HG03457 (cell line): ENCODE data around the gene NUDT8.
"Not testable (repeated sequence)": the region's sequence is repeated elsewhere in the genome, so short reads cannot be mapped to it uniquely, and the experiment has no call there.

Source experiments
- ATAC-seq: cut with Tn5 transposase; IDR thresholded peaks from one replicate; pipeline ENCODE4 v1.9.1; 2021; ENCODE audit warnings: moderate number of reproducible peaks; ENCODE audit not compliant: unreplicated experiment

NUDT8 gene

DNA sequence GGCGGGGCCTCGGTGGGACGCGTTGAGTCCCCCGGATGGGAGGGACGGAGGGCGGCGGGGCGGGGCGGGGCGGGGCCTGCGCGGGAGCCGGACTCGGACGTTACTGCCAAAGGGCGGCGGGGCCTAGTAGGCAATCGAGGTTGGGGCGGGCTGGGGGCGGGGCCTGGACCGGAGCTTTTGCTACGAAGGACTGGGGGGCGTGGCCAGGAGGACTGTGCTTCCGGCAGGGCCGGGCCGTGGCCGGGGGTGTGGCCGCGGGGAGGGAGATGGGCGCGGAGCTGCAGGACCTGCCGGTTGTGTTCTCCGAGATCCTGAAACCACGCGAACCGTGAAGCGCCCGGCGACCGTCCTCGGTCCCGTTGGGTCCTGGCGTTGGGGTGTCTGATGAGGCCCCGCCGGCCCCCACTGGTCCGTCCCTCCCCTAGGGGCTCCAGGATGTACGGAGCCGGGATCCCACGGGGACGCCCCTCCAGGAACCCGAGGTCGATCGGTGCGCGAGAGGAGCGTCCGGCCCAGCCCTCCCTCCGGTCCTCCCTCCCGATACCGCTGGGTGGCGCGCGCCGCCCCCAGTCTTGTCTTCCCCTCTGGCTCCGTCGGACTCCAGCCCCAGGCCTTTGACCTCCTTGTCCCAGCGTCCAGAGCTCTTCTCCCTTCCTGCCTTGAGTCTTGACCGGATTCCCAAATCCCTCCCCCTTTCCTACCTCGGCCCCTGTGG is 648 bp upstream of the NUDT8 start:
- ATAC-seq = peak; percentile 33

DNA sequence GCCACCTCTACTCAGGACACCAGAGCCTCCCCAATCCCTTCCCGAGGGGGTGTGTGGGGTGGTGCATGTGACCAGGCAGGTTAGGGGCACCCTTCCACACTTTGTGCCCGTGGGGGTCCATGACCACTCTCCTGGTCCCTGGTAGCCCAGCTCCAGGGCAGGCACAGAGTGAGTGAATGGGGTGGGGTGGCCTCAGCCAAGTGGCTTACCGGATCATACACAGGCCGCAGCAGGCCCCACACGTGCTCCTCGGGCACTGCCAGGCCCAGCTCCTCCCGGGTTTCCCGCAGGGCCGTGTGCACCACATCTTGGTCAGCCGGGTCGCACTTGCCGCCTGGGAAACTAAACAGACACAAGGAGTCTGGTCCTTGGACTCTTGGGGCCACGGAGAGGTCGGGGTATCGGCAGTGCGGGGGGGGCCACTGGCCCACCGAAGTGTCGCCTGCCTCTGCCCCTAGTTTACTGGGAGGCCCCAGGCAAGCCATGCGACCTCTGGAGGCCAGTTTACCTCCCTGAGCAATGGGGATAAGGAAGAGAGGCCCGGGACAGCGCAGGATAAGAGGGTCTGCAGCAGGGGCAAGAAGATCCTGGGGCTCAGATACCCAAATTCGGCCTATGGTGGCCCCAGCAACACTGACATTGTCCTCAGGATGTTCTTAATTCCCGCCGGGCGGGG is 889 bp downstream of the NUDT8 start:
- no peak for ATAC-seq

DNA sequence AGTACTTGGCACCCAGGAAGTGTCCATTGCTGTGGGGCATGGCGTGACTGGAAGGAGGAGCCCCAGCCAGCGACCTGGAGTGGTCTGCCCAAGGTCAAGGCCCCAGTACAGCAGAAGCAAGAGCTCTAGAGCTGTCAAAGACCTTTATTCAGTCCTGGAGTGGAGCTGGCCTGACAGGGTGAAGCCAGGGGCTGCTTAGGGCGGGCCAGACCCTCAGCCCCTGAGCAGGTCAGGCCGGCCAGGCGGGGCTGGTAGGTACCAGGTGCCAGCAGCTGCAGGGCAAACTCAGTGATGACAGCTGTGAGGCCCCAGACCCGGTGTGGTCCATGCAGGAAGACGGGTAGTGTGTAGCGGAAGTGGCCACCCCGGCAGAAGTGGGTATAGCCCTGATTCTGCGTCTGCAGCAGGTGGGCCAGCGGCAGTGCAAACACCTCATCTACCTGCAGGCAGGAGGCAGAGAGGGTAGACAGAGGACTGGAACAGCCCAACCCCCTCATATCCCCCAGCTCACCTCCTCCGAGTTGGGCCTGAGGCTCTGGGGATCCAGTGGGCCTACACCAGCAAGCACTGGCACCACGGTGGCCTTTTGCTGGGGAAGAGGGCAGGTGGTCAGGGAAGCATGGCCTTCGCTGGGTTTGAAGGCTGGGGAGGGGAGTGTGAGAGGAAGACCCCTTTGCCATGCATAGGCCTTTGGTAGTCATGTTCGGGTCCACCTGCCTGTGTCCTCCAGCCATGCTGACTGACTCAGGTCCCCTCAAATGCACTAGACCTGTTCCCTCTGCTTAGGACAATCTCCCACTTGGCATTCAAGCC is 1.7 kb downstream of the NUDT8 start:
- no peak for ATAC-seq

DNA sequence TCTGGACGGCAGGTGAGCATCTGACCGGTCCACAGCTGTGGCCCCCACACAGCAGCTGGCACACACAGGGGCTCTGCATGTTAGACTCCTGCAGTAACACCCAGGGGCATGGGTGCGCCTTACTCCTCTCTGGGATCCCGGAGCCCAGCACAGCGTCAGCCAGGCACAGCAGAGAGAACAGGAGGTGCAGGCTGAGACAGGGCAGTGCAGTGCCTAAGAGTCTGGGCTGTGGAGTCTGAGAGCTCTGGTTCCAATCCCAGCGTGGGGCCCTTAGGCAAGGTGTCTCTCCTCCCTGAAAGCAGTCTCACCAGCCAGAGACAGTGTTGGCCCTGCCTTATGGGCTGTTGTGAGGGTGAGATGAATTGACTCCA is 2.3 kb downstream of the NUDT8 start:
- no peak for ATAC-seq

DNA sequence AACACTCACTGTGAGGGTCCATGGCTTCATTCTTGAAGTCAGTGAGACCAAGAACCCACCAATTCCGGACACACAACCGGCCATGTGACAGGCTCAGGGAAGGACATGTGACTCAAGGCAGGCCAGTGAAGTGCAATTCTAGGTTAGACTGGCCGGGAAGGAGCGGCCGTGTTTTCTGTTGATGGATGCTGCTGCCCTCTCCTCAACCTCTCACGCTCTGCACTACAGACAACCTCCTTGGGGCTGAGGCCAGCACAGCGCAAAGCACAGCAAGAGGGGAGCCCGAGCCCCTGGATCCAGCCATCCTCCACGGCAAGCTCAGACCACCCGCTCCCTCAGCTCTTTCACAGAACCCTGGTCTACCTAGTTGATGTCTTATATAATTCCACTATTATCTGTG is 2.8 kb downstream of the NUDT8 start:
- ATAC-seq = no peak

DNA sequence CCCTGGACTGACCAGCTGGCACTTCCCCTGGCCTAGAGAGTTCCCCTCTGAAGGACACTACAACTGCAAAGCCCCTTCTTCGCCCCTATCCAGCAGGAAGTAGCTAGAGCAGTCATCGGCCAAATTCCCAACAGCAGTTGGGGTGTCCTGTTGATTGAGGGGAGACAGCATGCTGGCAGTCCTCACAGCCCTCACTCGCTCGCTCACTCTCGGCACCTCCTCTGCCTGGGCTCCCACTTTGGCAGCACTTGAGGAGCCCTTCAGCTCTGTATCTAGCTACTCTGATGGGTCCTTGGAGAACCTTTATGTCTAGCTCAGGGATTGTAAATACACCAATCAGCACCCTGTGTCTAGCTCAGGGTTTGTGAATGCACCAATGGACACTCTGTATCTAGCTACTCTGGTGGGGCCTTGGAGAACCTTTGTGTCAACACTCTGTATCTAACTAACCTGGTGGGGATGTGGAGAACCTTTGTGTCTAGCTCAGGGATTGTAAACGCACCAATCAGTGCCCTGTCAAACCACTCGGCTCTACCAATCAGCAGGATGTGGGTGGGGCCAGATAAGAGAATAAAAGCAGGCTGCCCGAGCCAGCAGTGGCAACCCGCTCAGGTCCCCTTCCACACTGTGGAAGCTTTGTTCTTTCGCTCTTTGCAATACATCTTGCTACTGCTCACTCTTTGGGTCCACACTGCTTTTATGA is 3.5 kb downstream of the NUDT8 start:
- not testable (repeated sequence) for ATAC-seq

DNA sequence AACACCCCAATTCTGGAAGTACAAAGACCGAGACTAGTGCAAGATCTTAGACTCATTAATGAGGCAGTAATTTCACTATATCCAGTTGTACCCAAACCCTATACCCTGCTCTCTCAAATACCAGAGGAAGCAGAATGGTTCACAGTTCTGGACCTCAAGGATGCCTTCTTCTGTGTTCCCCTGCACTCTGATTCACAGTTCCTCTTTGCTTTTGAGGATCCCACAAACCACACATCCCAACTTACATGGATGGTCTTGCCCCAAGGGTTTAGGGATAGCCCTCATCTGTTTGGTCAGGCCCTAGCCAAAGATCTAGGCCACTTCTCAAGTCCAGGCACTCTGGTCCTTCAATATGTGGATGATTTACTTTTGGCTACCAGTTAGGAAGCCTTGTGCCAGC is 5.9 kb downstream of the NUDT8 start:
- not testable (repeated sequence) for ATAC-seq

DNA sequence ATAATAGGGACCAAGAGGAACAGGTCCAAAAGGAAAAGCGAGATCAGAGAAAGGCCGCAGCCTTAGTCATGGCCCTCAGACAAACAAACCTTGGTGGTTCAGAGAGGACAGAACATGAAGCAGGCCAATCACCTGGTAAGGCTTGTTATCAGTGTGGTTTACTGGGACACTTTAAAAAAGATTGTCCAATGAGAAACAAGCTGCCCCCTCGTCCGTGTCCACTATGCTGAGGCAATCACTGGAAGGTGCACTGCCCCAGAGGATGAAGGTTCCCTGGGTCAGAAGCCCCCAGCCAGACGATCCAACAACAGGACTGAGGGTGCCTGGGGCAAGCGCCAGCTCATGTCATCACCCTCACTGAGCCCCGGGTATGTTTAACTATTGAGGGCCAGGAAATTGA is 6.8 kb downstream of the NUDT8 start:
- ATAC-seq = not testable (repeated sequence)

DNA sequence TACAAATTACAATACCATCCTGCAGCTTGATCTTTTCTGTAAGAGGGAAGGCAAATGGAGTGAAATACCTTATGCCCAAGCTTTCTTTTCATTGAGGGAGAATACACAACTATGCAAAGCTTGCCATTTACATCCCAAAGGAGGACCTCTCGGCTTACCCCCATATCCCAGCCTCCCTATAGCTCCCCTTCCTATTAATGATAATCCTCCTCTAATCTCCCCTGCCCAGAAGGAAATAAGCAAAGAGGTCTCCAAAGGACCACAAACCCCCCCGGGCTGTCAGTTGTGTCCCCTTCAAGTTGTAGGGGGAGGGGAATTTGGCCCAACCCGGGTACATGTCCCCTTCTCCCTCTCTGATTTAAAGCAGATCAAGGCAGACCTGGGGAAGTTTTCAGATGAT is 7.8 kb downstream of the NUDT8 start:
- not testable (repeated sequence) for ATAC-seq

DNA sequence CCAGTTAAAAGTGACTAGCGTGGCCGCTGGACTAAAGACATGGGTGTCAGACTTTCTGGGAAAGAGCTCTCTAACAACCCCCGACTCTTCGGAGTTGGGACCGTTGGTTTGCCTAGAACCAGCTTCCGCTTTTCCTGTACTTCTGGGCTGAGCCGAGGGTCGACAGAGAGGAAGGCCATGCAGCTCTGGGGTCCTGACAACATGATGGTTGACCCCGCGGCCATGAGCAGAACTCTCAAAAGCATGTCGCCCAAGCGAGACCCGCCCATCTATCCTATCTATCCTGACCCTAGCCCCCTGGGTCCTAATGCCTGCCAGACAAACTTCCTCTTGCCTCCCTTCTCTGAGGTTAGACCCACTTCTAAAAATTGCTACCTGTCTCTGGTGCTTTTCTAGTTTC is 9.1 kb downstream of the NUDT8 start:
- ATAC-seq = not testable (repeated sequence)

DNA sequence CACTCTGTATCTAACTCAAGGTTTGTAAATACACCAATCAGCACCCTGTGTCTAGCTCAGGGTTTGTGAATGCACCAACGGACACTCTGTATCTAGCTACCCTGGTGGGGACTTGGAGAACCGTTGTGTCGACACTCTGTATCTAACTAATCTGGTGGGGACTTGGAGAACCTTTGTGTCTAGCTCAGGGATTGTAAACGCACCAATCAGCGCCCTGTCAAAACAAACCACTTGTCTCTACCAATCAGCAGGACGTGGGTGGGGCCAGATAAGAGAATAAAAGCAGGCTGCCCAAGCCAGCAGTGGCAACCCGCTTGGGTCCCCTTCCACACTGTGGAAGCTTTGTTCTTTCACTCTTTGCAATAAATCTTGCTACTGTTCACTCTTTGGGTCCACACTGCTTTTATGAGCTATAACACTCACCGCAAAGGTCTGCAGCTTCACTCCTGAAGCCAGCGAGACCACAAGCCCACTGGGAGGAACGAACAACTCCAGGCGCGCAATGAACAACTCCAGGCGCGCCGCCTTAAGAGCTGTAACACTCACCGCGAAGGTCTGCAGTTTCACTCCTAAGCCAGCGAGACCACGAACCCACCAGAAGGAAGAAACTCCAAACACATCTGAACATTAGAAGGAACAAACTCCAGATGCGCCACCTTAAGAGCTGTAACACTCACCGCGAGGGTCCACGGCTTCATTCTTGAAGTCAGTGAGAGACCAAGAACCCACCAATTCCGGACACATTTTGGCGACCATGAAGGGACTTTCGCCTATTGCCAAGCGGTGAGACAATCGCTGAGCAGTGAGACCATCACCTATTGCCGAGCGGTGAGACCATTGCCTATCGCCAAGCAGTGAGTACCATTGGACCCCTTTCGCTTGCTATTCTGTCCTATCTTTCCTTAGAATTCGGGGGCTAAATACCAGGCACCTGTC is 9.8 kb downstream of the NUDT8 start:
- ATAC-seq = not testable (repeated sequence)

DNA sequence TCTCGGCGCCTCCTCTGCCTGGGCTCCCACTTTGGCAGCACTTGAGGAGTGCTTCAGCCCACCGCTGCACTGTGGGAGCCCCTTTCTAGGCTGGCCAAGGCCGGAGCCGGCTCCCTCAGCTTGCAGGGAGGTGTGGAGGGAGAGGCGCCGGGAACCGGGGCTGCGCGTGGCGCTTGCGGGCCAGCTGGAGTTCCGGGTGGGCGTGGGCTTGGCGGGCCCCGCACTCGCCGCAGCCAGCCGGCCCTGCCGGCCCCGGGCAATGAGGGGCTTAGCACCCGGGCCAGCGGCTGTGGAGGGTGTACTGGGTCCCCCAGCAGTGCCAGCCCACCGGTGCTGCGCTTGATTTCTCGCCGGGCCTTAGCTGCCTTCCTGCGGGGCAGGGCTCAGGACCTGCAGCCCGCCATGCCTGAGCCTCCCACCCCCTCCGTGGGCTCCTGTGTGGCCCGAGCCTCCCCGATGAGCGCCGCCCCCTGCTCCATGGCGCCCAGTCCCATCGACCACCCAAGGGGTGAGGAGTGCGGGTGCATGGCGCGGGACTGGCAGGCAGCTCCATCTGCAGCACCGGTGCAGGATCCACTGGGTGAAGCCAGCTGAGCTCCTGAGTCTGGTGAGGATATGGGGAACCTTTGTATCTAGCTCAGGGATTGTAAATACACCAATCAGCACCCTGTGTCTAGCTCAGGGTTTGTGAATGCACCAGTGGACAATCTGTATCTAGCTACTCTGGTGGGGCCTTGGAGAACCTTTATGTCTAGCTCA is 10.7 kb downstream of the NUDT8 start:
- ATAC-seq = not testable (repeated sequence)

DNA sequence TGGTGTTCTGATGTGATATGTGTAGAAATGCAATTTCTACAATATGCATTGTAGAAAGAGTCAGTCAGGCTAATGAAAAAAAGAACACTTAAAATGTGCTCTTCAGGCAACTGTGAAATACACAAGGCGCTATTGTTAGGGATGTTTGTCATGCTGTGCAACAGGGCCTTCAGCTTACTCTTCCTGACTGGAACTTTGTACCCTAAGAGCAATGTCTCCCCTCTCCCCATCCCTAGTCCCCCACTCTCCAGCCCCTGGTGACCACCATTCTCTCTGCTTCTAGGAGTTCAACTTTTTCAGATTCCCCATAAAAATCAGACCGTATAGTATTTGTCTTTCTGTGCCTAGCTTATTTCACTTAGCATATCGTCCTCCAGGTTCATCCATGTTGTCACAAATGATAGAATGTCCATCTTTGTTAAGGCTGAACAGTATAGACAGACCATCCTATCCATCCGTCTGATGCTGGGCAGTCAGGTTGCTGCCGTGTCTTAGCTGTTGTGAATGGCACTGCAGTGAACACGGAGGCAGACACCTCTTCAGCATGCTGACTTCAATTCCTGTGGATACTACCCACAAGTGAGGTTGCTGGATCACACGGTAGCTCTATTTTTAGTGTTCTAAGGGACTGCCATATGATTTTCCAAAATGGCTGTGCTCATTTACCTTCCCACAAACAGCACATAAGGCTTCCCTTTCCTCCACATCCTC is 12.3 kb downstream of the NUDT8 start:
- no peak for ATAC-seq

DNA sequence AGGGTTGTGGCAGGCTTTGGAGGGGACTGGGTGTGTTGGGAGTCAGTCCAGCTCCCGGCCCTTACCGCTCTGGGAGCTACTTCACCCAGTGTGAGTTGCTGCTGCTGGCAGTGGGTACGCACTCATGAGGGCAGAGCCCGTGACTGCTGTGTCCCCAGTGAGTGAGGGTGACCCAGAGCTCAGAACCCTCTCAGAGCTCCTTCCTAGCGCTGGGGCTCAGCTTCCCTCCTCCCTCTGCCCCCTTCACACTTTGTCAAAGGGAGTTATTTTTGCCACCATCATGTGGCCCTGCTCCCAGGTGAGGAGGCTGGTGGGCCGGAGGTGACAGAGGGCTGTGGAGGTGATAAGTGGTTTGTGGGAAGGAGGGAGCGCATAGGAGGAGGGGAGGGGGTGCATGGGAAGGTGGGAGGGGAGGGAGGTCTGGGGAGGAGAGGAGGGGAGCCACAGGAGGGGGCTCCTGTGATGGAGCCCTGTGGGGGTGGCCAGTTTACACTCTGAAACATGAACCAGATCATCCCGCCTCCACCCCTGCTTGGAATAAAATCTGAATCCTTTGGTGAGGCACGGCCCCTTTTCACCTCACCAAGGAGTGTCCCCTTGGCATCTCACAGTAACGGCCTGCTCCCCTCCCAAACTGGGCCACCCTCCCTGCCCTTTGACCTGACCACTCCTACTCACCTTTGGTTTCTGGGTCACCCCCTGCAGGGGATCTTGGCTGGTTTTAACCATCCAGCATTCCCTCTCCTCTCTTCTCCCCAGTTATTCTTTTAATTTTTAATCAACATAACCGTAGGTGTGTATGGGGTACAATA is 13.1 kb downstream of the NUDT8 start:
- no peak for ATAC-seq

DNA sequence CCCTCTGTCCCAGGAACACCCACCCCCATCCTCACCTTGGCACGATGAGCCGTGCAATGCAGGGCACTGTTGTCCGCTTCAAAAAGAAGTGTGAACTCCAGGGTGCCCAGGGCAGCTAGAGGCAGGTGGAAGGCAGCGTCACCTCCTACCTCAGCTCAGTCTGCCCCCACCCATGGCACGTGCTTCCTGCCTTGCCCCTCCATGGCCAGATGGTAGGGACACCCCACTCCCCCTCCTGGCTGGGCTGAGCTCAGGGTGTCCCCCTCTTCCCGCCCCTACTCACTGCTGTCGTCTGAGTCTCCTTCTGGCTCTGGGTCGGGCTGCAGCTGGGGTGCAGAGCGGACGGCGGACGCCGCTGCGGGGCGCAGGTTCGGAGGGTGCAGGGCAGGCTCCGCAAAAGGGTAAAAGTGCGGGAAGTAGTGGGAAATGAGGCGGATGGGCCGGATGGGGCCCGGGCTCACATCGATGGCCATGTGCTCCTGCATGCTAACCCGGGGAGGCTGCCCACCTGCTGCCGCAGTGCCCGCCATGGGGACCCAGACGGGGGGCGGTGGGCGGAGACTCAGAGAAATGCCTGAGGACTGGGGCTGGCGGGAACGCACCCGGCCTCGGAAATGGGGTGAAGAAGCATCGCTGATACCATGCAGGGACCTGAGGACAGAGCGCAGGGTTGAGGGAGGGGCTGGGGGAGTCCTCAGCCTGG is 13.9 kb downstream of the NUDT8 start:
- ATAC-seq = no peak

DNA sequence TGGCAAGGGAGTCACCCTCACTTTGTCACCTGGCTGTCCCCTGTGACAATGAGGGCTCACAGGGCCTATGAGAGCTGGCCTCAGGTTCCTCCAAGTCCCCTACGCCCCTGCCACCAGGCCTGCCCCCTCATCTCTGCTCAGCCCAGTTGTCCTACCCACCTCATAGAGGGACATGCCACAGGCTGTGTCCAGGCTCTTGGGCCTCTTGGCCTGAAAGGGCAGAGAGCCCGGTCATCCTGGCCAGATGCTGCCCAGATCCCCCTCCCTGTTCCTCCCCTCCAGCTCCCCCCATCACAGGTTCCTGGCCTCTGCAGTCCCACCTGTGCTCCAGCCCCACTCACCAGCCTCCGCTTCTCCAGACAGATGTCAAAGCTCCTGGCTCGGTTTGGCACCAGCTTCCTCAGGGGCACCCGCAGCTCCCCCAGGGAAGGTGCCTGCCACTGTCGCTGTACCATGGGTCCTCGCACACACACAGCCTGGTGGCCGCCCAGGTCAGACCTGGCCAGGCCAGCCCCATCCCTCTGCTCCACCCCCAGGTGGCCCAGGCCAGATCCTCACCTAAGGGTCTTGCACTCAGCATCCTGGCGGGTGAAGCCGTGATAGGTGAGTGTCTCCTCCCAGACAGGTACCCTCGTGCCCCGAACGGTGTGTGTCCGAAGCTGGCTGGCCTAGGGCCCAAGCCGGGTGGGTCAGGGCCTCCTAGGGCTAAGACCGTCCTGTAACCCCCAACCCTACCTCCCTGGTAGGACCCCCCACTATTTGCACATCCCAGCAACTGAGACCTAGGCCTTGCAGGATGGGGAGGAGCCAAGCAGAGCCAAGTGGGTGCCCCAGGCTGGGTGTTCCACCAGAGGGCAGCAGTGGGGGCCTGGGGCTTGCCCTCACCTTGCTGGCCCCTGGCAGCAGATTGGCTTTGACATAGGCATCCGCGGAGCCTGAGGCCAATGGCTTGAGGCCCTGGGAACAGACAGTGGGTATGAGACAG is 14.7 kb downstream of the NUDT8 start:
- ATAC-seq = no peak
